Measurements from ENCODE around the gene NECAB3. TPM values are rescaled to one million over a fixed set of nuclear protein-coding genes. Genes with fewer than 3 reads are reported as not detected.

The NECAB3 gene
- total RNA-seq, 1 donor from 2014 or later: 9.7 TPM

DNA sequence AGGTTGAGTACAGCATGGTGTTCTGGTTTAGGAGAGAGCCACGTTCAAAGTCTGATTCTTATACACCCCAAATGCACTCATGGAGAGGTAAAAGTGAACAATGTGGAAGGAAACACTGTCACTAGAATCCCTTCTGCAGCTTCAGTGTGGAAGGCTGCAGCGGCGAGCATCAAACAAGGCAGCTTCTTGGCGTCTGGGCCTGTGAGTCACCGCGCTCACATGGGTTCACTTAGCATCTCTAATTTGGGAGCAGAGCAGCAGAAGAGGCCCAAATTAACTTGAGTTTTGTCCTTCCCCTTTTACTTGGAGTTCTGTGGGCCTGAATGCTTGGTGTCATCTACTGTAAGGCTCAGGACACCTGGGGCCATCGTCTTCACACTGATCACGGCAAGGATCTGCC is 22.9 kb upstream of the NECAB3 start:
- DNase-seq (ENCODE audit: low read depth in 2 of 2): no peak

DNA sequence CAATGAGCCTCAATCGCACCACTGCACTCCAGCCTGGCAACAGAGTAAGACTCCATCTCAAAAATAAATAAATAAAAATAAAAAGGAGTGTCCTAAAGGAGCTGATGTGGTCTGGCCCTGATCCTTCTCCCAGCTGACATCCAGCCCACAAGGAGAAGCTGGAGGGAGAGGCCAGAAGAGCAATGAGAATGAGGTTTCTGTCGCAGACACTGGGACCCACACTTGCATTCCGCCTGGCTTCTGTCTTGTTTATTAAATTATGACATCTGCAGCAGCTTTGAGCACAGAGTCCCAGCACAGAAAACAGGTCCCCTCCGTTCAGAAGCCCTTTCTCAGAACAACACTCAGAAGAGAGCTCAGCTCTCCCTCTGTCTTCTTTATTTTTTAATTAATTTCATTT is 22.2 kb upstream of the NECAB3 start:
- DNase-seq (ENCODE audit: low read depth in 2 of 2): no peak

DNA sequence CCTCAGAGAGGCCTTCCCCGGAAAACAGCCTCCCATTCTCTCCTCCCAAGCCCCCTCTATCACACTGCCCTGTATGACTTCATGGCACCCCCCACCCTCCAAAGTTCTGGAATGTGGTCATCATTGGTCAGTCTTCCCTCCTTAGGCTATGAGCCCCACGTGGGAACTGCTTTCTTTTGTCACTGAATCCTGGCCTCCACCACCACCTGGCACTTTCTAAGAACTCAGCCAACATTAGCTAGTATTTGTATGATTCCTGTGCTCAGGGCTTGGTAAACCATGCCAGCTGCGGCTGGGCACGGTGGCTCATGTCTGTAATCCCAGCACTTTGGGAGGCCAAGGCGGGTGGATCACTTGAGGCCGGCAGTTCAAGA is 20.4 kb upstream of the NECAB3 start:
- DNase-seq (ENCODE audit: low read depth in 2 of 2): no peak

GRCh38 chr20:33693741-33694638 is 19.8 kb upstream of the NECAB3 start:
- DNase-seq (ENCODE audit: low read depth in 2 of 2): peak in 1 of 2 donors; percentile 37

DNA sequence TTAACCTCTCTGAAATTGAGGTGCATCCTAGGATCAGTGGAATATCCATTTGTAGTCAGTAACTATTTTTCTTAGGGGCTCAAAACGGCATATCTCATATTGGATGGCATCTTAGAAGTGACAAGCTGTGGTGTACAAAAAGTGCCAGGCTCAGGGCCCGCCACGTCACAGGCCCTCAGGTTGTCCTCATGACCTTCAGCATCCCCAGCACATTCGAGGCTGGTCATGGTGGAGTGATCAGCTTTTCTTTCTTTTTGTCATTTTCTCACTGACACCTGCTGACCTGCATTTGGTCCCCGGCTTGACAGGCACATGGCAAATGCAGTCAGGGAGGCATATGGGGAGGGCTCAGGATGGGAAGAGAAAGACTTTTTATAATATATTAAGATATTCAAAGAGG is 19.1 kb upstream of the NECAB3 start:
- no peak for DNase-seq (ENCODE audit: low read depth in 2 of 2)

GRCh38 chr20:33689973-33690372 is 15.7 kb upstream of the NECAB3 start:
- peak in 1 of 2 donors; percentile 77 for DNase-seq (ENCODE audit: low read depth in 2 of 2)

DNA sequence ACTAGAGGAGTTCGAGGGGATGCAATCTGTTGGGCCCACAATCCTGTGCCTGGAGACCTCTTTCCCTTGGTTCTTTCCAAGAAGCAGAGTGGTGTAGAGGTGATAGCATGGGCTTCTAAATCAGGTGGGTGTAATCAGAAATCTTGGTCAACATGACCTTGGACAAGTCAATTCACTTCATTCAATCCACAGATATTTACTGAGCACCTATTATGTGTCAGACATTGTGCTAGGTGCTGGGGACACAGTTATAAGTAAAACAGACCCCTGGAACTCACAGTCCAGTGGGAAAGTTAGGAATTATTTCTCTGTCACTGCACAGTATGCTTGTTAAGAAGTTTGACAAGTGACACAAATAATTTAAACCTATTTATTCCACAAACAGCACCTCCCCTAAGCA is 15.3 kb upstream of the NECAB3 start:
- DNase-seq (ENCODE audit: low read depth in 2 of 2): no peak

DNA sequence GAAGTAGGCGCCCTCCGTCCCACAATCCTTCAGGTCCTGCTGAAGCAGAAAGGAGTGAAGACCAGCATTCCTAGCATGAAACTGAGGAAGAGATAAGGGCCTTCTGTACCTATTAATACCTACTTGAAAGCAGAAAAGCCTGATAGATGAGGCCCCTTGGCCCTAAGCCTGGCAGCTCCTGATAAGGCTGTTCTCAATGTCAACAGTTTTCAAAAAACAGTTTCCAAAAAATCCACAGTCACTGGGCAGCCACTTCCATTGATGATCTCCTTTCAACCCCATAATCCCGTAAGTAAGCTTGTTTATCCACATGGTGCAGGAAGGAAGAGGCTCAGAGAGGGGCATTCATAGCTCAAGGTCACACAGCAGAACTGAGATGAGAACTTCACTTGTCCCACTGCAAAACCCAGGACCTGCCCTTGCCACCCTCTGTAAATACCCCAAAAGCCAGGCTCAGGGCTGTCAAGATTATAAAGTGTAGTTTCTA is 14.8 kb upstream of the NECAB3 start:
- DNase-seq (ENCODE audit: low read depth in 2 of 2): no peak

GRCh38 chr20:33687993-33688937 is 14.0 kb upstream of the NECAB3 start:
- no peak for DNase-seq (ENCODE audit: low read depth in 2 of 2)

DNA sequence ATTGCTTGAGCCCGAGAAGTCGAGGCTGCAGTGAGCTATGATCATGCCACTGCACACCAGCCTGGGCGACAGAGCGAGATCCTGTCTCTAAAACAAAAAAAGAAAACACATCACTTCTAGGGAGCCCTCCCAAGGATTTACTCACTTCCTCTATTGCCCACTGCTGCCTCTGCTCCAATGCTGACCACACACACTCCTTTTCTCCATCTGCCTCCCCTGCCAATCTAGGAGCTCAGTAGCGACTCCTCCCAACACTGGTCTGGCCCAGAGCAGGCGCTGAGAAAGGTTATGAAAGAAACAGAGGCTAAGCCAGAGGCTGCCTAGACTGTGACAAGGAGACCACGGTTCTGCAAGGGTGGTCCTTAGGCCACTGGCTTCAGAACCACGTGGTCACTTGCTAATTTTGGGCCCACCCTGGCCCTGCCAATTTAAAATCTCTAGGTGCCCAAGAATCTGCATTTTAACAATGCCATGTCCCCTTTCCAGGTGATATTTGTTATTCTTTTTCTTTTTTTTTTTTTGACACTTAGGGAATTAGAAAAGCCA is 13.2 kb upstream of the NECAB3 start:
- DNase-seq (ENCODE audit: low read depth in 2 of 2): peak in 1 of 2 donors; percentile 58

- DNase-seq (ENCODE audit: low read depth in 2 of 2): no peak
Measured at GRCh38 chr20:33686984-33687366, 12.7 kb upstream of the NECAB3 start.

GRCh38 chr20:33686100-33686983 is 12.1 kb upstream of the NECAB3 start, which contains the start of gene E2F1:
Gene E2F1 (minus strand): TSS chr20:33686385. CDS start chr20:33686264, 121 bp downstream.
- DNase-seq (ENCODE audit: low read depth in 2 of 2): peak; percentile 94 to 95

- DNase-seq (ENCODE audit: low read depth in 2 of 2): peak in 1 of 2 donors; percentile 20
Measured at GRCh38 chr20:33685328-33686099, 11.3 kb upstream of the NECAB3 start.

DNA sequence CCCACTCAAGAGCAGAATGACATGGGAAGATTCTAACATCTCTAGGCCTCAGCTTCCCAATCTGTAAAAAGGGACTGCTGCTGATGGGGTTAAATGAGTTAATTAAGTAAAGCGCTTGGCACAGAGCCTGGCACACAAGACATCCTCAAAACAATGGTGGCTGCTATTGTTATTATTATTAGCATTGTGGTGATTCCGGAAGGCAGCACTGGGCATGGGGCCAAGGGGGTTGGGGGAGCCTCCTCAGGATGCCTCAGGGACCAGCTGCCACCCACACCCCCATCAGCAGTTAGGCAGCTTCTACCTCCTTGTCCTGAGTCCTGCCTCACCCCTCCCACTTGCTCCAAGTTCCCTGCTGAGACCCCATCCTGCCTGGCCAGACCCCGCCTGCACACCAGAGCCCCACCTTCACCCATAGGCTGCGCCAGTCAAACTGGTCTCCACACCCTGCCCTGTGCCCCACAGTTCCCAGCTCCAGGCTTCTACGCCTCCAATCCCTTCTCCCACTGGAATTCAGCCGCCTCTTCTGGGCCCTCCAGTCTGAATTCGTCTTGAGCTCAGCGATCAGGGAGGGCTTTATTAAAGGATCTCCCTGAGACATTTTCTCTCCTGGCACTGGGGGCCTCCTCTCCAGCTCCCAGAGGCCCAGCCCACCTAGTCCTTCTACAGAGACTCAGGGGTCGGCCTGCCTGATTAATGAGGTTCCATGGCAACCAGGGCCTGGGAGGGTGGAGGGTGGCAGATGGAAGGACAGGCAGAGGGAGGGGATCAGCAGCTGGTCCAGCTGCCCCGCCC is 10.5 kb upstream of the NECAB3 start:
- peak; percentile 31 to 62 for DNase-seq (ENCODE audit: low read depth in 2 of 2)

DNA sequence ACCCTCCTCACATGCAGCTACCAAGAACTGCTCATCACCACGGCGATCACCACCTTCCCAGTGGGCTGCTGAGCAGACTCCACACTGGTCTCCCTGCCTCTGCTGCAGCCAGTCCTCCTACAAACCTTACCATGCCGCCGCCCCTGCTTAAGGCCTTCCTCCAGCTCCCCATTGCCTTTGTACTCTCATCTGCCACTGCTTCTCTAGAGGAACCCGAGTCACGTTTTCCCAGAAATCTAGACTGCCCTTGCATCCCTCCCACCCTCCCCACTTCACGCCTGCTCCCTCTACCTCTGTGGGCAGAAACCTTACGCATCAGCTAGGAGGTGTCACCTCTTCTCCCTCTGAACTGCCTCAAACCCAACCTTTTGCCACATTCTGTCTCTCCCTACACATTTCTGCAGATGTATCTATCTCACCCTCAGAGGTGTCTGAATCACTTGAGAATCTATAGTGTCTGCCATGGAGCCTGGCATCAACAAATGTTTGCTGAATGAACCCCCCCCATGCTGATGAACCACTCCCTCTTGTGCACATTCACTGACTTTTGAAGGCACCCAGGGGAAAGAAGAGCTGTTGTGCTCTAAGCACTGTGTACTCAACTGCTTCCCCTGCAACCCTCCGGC is 7.6 kb upstream of the NECAB3 start:
- no peak for DNase-seq (ENCODE audit: low read depth in 2 of 2)

- DNase-seq (ENCODE audit: low read depth in 2 of 2): no peak
Measured at GRCh38 chr20:33681288-33681687, 7.1 kb upstream of the NECAB3 start.

GRCh38 chr20:33680686-33681085 is 6.5 kb upstream of the NECAB3 start:
- DNase-seq (ENCODE audit: low read depth in 2 of 2): no peak

GRCh38 chr20:33679758-33680485 is 5.7 kb upstream of the NECAB3 start:
- no peak for DNase-seq (ENCODE audit: low read depth in 2 of 2)
